ENCODE results near the gene CSF1. TPM values are rescaled to one million over a fixed set of nuclear protein-coding genes. Genes with fewer than 3 reads are reported as not detected.

CSF1 gene
- total RNA-seq, 1 experiment from 2014 or later = 3.0 TPM

DNA sequence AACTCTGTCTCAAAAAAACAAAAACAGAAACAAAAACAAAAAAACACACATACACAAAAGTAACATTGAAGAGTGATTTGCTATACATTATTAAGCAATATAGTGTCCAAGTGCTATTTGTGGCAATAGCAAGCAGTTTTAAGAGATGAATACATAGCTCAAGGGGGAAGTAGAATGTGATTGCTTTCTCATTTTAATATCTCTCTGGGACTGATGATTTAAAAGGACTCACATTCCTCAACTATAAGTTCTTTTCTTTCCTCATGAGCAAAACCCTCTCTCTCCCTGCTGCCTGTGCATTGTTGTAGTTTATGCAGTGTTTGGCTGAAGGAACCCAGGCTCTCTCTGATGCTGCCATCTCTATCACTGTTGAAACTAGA is 47.0 kb upstream of the CSF1 start:
- Histone ChIP-seq H2AFZ (ENCODE audit: low read depth, low read length, poor library complexity, severe bottlenecking) (no peak overlapping the region), H3K9me2 (ENCODE audit: insufficient read depth) (no peaks in the 10 kb centered on the region), H3K4me2 (ENCODE audit: low read length) (no peak overlapping the region), H3K9me3 (ENCODE audit: control insufficient read depth in 1 of 2, insufficient read depth in 1 of 2, low read depth in 1 of 2, low read length in 2 of 2) (no peaks in the 10 kb centered on the region), H3K79me2 (ENCODE audit: insufficient read depth, low read length) (no peaks in the 10 kb centered on the region), H3K4me3 (replicated peaks in 1 of 2; ENCODE audit: low read depth in 1 of 2, low read length in 2 of 2) (no peak overlapping the region), H3K9ac (ENCODE audit: low read length) (no peak overlapping the region), H3K36me3 (ENCODE audit: control insufficient read depth in 1 of 2, insufficient read depth in 2 of 2, low read length in 2 of 2) (no peaks in the 10 kb centered on the region), H3K4me1 (ENCODE audit: control insufficient read depth in 1 of 2, insufficient read depth in 2 of 2, low read length in 2 of 2) (no peaks in the 10 kb centered on the region), H3K27me3 (ENCODE audit: insufficient read depth, low read length) (no peaks in the 10 kb centered on the region; the same call in 1 of the 2 replicates), H3K27ac (ENCODE audit: low read depth, low read length) (no peak overlapping the region), H4K20me1 (ENCODE audit: insufficient read depth) (no peaks in the 10 kb centered on the region)
- intact Hi-C loops (cut with micrococcal nuclease) = no loop called here
- DNase-seq (ENCODE audit: low read depth, low spot score) (no peak), ATAC-seq (no peak)
- BruUV-seq (replicated peaks) = no TSS peak
- POLR2A ChIA-PET = no interaction called here
- RAD21 ChIA-PET (ENCODE audit: low non-redundant PET in 1 of 2, low total read pairs in 2 of 2, uncharacterized antibody in 2 of 2, unreplicated experiment in 2 of 2) = no interaction called here
- CTCF ChIA-PET = no interaction called here
- TF ChIP-seq YY1 (IDR thresholded peaks at IDR 0.05; ENCODE audit: extremely low read depth, insufficient replicate concordance, low read depth, low read length) (no peak), JUND (IDR thresholded peaks at IDR 0.05) (no peak), POLR2AphosphoS5 (IDR thresholded peaks at IDR 0.05; ENCODE audit: low read depth, low read length) (no peak), SIN3A (IDR thresholded peaks at IDR 0.05; ENCODE audit: low read depth) (no peak), POLR2A (IDR thresholded peaks at IDR 0.05; ENCODE audit: borderline replicate concordance, extremely low read depth, insufficient read depth, insufficient read length) (no peak), SP1 (IDR thresholded peaks at IDR 0.05; ENCODE audit: low read depth) (no peak), RAD21 (IDR thresholded peaks at IDR 0.05; ENCODE audit: low read depth) (no peak), CEBPB (IDR thresholded peaks at IDR 0.05; ENCODE audit: low read depth) (no peak), ZFX (IDR thresholded peaks at IDR 0.05) (no peak), ELF1 (IDR thresholded peaks at IDR 0.05; ENCODE audit: borderline replicate concordance, low read depth) (no peak), SRF (IDR thresholded peaks at IDR 0.05; ENCODE audit: low read depth) (no peak), TCF7L2 (IDR thresholded peaks at IDR 0.05; ENCODE audit: borderline replicate concordance, extremely low read depth, insufficient read depth, insufficient read length) (no peak), EZH2 (IDR thresholded peaks at IDR 0.05) (no peak), EGR1 (IDR thresholded peaks at IDR 0.05; ENCODE audit: low read depth) (no peak), FOSL1 (IDR thresholded peaks at IDR 0.05; ENCODE audit: low read depth) (no peak)
- TF ChIP-seq, protein P1, sequence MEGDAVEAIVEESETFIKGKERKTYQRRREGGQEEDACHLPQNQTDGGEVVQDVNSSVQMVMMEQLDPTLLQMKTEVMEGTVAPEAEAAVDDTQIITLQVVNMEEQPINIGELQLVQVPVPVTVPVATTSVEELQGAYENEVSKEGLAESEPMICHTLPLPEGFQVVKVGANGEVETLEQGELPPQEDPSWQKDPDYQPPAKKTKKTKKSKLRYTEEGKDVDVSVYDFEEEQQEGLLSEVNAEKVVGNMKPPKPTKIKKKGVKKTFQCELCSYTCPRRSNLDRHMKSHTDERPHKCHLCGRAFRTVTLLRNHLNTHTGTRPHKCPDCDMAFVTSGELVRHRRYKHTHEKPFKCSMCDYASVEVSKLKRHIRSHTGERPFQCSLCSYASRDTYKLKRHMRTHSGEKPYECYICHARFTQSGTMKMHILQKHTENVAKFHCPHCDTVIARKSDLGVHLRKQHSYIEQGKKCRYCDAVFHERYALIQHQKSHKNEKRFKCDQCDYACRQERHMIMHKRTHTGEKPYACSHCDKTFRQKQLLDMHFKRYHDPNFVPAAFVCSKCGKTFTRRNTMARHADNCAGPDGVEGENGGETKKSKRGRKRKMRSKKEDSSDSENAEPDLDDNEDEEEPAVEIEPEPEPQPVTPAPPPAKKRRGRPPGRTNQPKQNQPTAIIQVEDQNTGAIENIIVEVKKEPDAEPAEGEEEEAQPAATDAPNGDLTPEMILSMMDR (IDR thresholded peaks at IDR 0.05 in 2 of 3, conservative IDR thresholded peaks at IDR 0.05 in 1 of 3; ENCODE audit: borderline replicate concordance in 1 of 3, insufficient read depth in 1 of 3, low read depth in 2 of 3, low read length in 2 of 3) = no peak
- TF ChIP-seq, protein P2, sequence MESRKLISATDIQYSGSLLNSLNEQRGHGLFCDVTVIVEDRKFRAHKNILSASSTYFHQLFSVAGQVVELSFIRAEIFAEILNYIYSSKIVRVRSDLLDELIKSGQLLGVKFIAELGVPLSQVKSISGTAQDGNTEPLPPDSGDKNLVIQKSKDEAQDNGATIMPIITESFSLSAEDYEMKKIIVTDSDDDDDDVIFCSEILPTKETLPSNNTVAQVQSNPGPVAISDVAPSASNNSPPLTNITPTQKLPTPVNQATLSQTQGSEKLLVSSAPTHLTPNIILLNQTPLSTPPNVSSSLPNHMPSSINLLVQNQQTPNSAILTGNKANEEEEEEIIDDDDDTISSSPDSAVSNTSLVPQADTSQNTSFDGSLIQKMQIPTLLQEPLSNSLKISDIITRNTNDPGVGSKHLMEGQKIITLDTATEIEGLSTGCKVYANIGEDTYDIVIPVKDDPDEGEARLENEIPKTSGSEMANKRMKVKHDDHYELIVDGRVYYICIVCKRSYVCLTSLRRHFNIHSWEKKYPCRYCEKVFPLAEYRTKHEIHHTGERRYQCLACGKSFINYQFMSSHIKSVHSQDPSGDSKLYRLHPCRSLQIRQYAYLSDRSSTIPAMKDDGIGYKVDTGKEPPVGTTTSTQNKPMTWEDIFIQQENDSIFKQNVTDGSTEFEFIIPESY (IDR thresholded peaks at IDR 0.05; ENCODE audit: extremely low read depth, insufficient replicate concordance, low read length) = no peak
- TF ChIP-seq, protein P3, sequence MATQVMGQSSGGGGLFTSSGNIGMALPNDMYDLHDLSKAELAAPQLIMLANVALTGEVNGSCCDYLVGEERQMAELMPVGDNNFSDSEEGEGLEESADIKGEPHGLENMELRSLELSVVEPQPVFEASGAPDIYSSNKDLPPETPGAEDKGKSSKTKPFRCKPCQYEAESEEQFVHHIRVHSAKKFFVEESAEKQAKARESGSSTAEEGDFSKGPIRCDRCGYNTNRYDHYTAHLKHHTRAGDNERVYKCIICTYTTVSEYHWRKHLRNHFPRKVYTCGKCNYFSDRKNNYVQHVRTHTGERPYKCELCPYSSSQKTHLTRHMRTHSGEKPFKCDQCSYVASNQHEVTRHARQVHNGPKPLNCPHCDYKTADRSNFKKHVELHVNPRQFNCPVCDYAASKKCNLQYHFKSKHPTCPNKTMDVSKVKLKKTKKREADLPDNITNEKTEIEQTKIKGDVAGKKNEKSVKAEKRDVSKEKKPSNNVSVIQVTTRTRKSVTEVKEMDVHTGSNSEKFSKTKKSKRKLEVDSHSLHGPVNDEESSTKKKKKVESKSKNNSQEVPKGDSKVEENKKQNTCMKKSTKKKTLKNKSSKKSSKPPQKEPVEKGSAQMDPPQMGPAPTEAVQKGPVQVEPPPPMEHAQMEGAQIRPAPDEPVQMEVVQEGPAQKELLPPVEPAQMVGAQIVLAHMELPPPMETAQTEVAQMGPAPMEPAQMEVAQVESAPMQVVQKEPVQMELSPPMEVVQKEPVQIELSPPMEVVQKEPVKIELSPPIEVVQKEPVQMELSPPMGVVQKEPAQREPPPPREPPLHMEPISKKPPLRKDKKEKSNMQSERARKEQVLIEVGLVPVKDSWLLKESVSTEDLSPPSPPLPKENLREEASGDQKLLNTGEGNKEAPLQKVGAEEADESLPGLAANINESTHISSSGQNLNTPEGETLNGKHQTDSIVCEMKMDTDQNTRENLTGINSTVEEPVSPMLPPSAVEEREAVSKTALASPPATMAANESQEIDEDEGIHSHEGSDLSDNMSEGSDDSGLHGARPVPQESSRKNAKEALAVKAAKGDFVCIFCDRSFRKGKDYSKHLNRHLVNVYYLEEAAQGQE (IDR thresholded peaks at IDR 0.05; ENCODE audit: low read depth) = no peak
- TF ChIP-seq, protein P4, sequence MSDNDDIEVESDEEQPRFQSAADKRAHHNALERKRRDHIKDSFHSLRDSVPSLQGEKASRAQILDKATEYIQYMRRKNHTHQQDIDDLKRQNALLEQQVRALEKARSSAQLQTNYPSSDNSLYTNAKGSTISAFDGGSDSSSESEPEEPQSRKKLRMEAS (IDR thresholded peaks at IDR 0.05) = no peak
- TF ChIP-seq, protein P5, sequence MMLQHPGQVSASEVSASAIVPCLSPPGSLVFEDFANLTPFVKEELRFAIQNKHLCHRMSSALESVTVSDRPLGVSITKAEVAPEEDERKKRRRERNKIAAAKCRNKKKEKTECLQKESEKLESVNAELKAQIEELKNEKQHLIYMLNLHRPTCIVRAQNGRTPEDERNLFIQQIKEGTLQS (IDR thresholded peaks at IDR 0.05) = no peak
